Astrocyte of the spinal cord (primary cell): ENCODE data around the gene VAV2.

Experiments
- DNase-seq: peaks from one replicate; pipeline ENCODE4 v3.0.0; 2011; ENCODE audit warnings: low read depth, low spot score
- H3K4me3 ChIP-seq: 2 replicates; pipeline ENCODE4 v1.5.1; 2011; ENCODE audit warnings: low read depth, mild to moderate bottlenecking, low read length, moderate library complexity
- CTCF ChIP-seq: IDR thresholded peaks from 2 replicates; pipeline ENCODE4 v1.5.1; 2012; ENCODE audit warnings: low read depth, mild to moderate bottlenecking, low read length, inconsistent platforms
- in situ Hi-C: cut with HindIII; loops from 2 replicates; pipeline ENCODE4 v1.10.0; 2017; ENCODE audit warnings: low sequenced_read_pairs

The VAV2 gene

GRCh38 chr9:133839822-133840329, 152.2 kb downstream of the VAV2 start:
- in situ Hi-C loops, result no loop called here
- TF ChIP-seq CTCF, result no peak
- no peak for DNase-seq
- no peak overlapping the region for H3K4me3 ChIP-seq

GRCh38 chr9:133838859-133839507, 153.1 kb downstream of the VAV2 start:
- no peak for DNase-seq
- no peak overlapping the region for H3K4me3 ChIP-seq
- in situ Hi-C loops, result no loop called here
- no peak for TF ChIP-seq CTCF

- no peak for DNase-seq
- in situ Hi-C loops, result no loop called here
- TF ChIP-seq CTCF, result no peak
- no peak overlapping the region for H3K4me3 ChIP-seq
Measured at GRCh38 chr9:133837627-133838597, 154.2 kb downstream of the VAV2 start.

GRCh38 chr9:133836818-133837217, 155.3 kb downstream of the VAV2 start:
- in situ Hi-C loops, result no loop called here
- H3K4me3 ChIP-seq, result no peak overlapping the region
- DNase-seq, result no peak
- TF ChIP-seq CTCF, result no peak

GRCh38 chr9:133836001-133836758, 155.9 kb downstream of the VAV2 start:
- TF ChIP-seq CTCF, result no peak
- DNase-seq, result no peak
- in situ Hi-C loops, result no loop called here
- H3K4me3 ChIP-seq, result no peak overlapping the region

- in situ Hi-C loops, result no loop called here
- TF ChIP-seq CTCF, result no peak
- H3K4me3 ChIP-seq, result no peak overlapping the region
- no peak for DNase-seq
Measured at GRCh38 chr9:133835262-133835901, 156.7 kb downstream of the VAV2 start.
